Activated CD4-positive, alpha-beta memory T cell treated with anti-CD3 and anti-CD28 coated beads for 36 hours (primary cell): ENCODE data around the gene UBASH3A. TPM values are rescaled to one million over a fixed set of nuclear protein-coding genes. Genes with fewer than 3 reads are reported as not detected.

Source experiments
- CTCF ChIA-PET: fragments of 350-600 bp; sonication (Branson Sonifier 250); formaldehyde crosslinking; loops from one replicate; lab custom pipeline; 2021; ENCODE audit warnings: antibody characterized with exemption, inconsistent platforms; lab: Charles Lee
- POLR2A ChIA-PET: fragments of 350-600 bp; sonication (Branson Sonifier 250); formaldehyde crosslinking; loops from one replicate; lab custom pipeline; 2021; ENCODE audit warnings: antibody characterized with exemption; lab: Charles Lee
- DNase-seq: peaks from one replicate; pipeline ENCODE4 v3.0.0-alpha.2; 2020
- H3K27ac Mint-ChIP-seq: one replicate; pipeline ENCODE4 v1.8.0; 2021; ENCODE audit warnings: mixed read lengths
- H3K27me3 Mint-ChIP-seq: one replicate; pipeline ENCODE4 v1.8.0; 2021; ENCODE audit warnings: mixed read lengths
- H3K36me3 Mint-ChIP-seq: one replicate; pipeline ENCODE4 v1.8.0; 2021; ENCODE audit warnings: mixed read lengths
- H3K4me1 Mint-ChIP-seq: one replicate; pipeline ENCODE4 v1.8.0; 2021; ENCODE audit warnings: low read depth, mixed read lengths
- H3K4me3 Mint-ChIP-seq: one replicate; pipeline ENCODE4 v1.8.0; 2021; ENCODE audit warnings: mild to moderate bottlenecking, mixed read lengths
- H3K9me3 Mint-ChIP-seq: one replicate; pipeline ENCODE4 v1.8.0; 2021; ENCODE audit warnings: mixed read lengths
- intact Hi-C: fragments of 100-400 bp; cut with micrococcal nuclease; formaldehyde crosslinking; loops from one replicate; pipeline ENCODE4 v1.15.1; 2023
- total RNA-seq, 2 experiments: library from RNA; stranded (reverse); gene quantifications; one replicate each; pipeline ENCODE4 v1.2.3, GENCODE V29; 2021

UBASH3A gene
- total RNA-seq, 2 experiments from 2014 or later: 27.2 to 29.4 TPM

DNA sequence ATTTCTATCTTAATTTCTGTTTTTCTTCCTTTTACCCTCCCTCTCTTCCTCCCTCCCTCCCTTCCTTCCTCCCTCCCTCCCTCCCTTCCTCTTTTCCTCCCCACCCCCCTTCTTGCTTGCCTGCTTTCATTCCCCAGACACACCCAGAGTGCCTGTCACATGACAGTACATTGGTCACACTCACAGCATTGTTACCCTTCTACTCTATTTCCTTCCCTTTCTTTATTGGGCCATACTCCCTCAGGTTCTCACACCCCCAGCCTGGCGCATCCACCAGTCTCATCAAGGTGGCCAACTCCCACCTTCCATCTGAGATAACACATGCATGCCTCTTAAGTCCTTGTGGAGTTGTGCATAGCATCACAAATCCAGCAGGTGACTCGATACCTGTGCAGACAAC lies 18.7 kb upstream of the UBASH3A start:
- Mint-ChIP-seq H3K4me1 (peaks cover 26% of the 10 kb centered on the region), H3K4me3 (no peak overlapping the region), H3K27me3 (no peaks in the 10 kb centered on the region), H3K27ac (no peak overlapping the region), H3K9me3 (peaks cover 14% of the 10 kb centered on the region), H3K36me3 (peaks cover 67% of the 10 kb centered on the region)
- CTCF ChIA-PET: no interaction called here
- intact Hi-C loops: loop anchor here (5.0 to 10.0 kb wide), 2 partner anchors 80 to 238 kb away; no protein-coding TSS in a partner anchor
- POLR2A ChIA-PET: no interaction called here
- no peak for DNase-seq

DNA sequence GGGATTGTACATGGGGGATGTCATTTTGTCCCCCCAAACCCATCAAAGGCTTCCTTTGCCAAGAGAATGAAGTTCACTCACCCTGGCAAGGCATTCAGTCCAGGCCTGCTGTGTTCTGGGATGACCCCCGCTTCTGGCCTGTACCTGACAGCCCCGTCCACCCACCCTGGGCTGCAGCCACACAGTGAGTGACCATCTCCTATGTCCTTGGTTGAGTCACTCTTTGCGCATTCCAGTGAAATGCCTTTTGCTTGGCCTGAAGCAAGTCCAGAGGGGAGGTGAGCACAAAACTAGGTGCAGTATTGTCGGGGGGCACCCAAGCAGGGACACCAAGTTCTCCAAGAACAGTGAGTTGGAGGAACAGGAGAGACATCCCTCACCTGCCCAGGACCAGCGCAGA lies 18.1 kb upstream of the UBASH3A start:
- Mint-ChIP-seq H3K4me3 (no peak overlapping the region), H3K4me1 (peaks cover 29% of the 10 kb centered on the region), H3K9me3 (peaks cover 14% of the 10 kb centered on the region), H3K27ac (no peak overlapping the region), H3K36me3 (peaks cover 67% of the 10 kb centered on the region), H3K27me3 (no peaks in the 10 kb centered on the region)
- ChIA-PET CTCF (interaction anchor here (1.0 kb wide), 1 partner anchor 18 kb away, joined by 3 read pairs; the partner anchor contains the start of gene UBASH3A), POLR2A (no interaction called here)
- intact Hi-C loops: loop anchor here (10.0 kb wide), 1 partner anchor 81 kb away; no protein-coding TSS in a partner anchor
- no peak for DNase-seq

DNA sequence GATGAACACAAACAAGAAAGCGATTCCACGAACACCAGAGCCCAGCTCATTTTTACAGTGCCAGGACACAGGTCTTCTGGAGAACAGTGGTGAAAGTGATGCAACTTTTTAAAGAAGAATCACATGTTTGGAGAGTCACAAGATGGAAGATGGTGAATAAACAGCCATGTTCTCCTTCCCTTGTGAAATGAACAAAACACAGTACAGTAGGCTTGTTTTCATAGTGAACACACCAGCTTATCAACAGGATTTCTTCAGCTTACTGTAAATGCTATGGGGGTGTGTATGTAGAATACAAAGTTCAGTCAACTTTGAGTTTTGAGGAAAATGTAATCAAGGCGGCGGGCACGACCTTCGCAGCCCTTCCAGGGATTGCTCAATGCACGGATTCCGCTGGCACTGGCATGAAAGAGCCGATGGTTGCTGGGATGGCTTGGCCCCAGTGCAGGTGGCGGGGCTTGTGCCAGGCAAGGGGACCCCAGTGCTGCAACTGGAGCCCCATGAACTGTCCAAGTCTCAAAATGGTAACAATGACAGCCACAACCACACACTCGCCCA lies 17.6 kb upstream of the UBASH3A start:
- Mint-ChIP-seq H3K27ac (no peak overlapping the region), H3K9me3 (peaks cover 14% of the 10 kb centered on the region), H3K4me1 (peaks cover 29% of the 10 kb centered on the region), H3K36me3 (peaks cover 70% of the 10 kb centered on the region), H3K27me3 (no peaks in the 10 kb centered on the region), H3K4me3 (no peak overlapping the region)
- ChIA-PET CTCF (interaction anchor here (1.0 kb wide), 1 partner anchor 18 kb away, joined by 3 read pairs; the partner anchor contains the start of gene UBASH3A), POLR2A (no interaction called here)
- no peak for DNase-seq
- intact Hi-C loops: loop anchor here (10.0 kb wide), 1 partner anchor 81 kb away; no protein-coding TSS in a partner anchor

DNA sequence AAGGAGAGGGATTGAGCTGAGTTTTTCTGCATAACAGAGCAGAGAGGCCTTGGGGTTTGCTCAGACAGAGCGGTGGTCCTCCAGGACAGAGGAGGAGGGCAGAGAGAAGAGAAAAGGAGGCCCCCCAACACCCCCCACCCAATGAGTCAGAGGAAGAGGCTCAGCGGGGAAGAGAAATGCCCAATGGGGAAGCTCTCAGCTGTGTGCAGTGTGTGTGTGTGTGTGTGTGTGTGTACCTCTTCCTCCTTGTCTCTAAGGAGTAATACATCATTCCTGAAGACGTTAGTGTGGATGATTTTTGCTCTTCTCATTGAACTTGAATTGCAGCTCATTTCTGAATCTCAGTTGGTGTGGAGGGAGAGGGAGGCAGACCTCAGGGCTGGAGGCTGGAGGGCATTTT lies 16.5 kb upstream of the UBASH3A start:
- CTCF ChIA-PET: interaction anchor here (1.3 kb wide), 1 partner anchor 63 kb away, joined by 4 read pairs; no protein-coding TSS in a partner anchor
- Mint-ChIP-seq H3K36me3 (peaks cover 68% of the 10 kb centered on the region), H3K27ac (no peak overlapping the region)

DNA sequence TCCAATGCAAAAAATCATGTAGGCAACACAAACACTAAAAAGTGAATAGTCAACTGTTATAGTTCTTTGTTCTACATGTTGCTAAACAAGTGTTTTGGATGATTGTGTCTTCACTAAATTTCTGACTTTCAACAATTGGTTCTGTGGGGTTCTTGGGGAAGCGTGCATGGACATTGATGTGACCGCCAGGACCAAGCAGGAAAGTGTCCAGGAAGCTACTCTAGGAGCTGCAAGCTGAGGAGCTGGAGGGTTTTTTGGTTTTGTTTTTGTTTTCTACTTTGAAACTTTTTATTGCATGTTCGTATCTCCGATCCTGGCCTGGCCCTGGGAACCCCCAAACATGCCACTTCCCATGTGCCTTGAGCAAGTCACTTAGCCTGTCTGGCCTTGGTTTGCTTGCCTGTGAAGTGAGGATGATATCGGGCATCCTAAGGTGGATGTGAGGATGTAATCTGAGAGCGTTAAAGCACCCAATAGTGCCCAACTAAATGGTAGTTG lies 15.8 kb upstream of the UBASH3A start:
- DNase-seq: no peak
- intact Hi-C loops: loop anchor here (10.0 kb wide), 1 partner anchor 83 kb away; no protein-coding TSS in a partner anchor
- Mint-ChIP-seq H3K36me3 (peaks cover 66% of the 10 kb centered on the region), H3K9me3 (no peaks in the 10 kb centered on the region), H3K27me3 (no peaks in the 10 kb centered on the region), H3K4me3 (no peak overlapping the region), H3K27ac (no peak overlapping the region), H3K4me1 (peaks cover 38% of the 10 kb centered on the region)
- CTCF ChIA-PET: interaction anchor here (1.3 kb wide), 1 partner anchor 62 kb away, joined by 4 read pairs; no protein-coding TSS in a partner anchor
- POLR2A ChIA-PET: interaction anchor here (0.7 kb wide), 1 partner anchor 14 kb away, joined by 3 read pairs; no protein-coding TSS in a partner anchor

More for the DNA sequence above, 16.5 kb upstream of the UBASH3A start:
- H3K4me3 Mint-ChIP-seq: no peak overlapping the region
- peaks cover 31% of the 10 kb centered on the region for H3K4me1 Mint-ChIP-seq
- no peak for DNase-seq
- intact Hi-C loops: loop anchor here (10.0 kb wide), 1 partner anchor 82 kb away; no protein-coding TSS in a partner anchor
- no peaks in the 10 kb centered on the region for H3K27me3 Mint-ChIP-seq
- peaks cover 6% of the 10 kb centered on the region for H3K9me3 Mint-ChIP-seq
- POLR2A ChIA-PET: no interaction called here

DNA sequence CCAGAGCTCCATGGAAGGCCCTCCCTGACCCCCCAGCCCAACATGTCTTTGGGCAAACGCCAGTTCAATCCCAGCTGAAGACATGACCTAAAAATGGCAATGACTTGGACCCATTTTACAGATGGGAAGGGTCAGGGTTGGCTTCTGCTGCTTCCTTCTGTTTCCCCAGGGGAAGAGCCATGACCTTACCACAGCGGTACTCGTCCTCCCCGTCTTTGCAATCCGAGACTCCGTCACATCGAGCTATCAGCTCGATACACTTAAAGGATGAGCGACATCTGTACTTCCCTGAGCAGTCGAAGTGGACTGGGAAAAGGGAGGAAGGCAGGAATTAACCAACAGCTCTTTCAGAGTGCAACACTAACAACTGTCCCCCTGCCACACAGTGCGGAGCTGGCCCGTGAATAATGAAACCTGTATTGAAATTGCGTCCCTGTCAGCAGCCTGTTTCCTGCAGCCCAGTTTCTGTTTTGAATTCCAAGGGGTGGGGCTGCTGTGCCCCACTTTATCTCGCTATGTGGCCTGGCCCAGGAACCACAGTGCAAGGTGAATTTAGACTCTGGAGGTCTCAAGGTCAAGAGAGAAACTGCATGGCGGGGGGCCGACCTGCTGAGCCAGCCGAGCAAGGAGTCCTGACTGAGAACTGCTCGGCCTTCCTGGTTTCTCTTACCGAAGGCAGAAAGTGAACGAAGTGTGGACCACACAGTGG lies 14.8 kb upstream of the UBASH3A start:
- Mint-ChIP-seq H3K4me1 (peaks cover 45% of the 10 kb centered on the region), H3K4me3 (no peak overlapping the region), H3K36me3 (peaks cover 64% of the 10 kb centered on the region), H3K27me3 (no peaks in the 10 kb centered on the region), H3K9me3 (no peaks in the 10 kb centered on the region), H3K27ac (no peak overlapping the region)
- peak; percentile 31 for DNase-seq
- ChIA-PET POLR2A (interaction anchor here (0.7 kb wide), 1 partner anchor 13 kb away, joined by 3 read pairs; no protein-coding TSS in a partner anchor), CTCF (interaction anchor here (0.6 to 1.0 kb wide), 2 partner anchors 15 to 61 kb away, joined by 3 read pairs; partner anchors contain the start of gene UBASH3A)
- intact Hi-C loops: loop anchor here (10.0 kb wide), 1 partner anchor 84 kb away; no protein-coding TSS in a partner anchor

DNA sequence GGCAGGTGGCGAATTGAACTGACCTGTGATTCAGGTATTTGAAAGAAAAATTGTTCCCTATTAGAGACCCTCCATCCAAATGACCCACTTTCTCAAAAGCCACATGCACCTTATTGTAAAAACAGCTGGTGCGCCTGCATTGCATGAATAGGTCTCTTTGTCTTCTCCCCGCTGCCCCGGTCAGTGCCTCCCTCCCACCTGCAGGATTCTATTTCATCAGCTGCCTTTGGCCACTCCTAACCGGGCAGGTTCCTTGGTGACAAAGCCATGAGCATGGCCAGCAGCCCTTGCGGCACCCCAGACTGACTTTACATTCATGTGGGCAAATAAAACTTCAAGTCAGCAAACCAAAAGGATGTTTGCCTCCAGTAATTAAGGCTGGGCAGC lies 14.3 kb upstream of the UBASH3A start:
- POLR2A ChIA-PET: no interaction called here
- DNase-seq: no peak
- Mint-ChIP-seq H3K27ac (no peak overlapping the region), H3K9me3 (no peaks in the 10 kb centered on the region), H3K4me1 (peaks cover 46% of the 10 kb centered on the region), H3K27me3 (no peaks in the 10 kb centered on the region), H3K4me3 (peak overlapping the region; percentile 34), H3K36me3 (peaks cover 59% of the 10 kb centered on the region)
- intact Hi-C loops: loop anchor here (10.0 kb wide), 1 partner anchor 85 kb away; no protein-coding TSS in a partner anchor
- CTCF ChIA-PET: interaction anchor here (0.6 to 1.0 kb wide), 2 partner anchors 15 to 61 kb away, joined by 3 read pairs; partner anchors contain the start of gene UBASH3A

DNA sequence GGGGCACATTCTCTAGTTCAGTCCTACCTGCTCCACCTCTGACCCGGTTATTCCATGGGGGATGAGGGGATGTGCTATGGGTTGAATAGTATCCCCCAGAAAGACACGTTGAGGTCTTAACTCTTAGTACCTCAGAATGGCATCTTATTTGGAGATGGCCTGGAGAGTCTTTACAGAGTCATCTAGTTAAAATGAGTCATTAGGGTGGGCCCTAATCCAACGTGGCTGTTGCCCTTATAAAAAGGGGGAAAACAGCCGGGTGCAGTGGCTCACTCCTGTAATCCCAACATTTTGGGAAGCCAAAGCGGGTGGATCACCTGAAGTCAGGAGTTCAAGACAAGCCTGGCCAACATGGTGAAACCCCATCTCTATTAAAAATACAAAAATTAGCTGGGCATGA lies 13.5 kb upstream of the UBASH3A start:
- CTCF ChIA-PET: interaction anchor here (4.0 kb wide), 1 partner anchor 9 kb away, joined by 33 read pairs; no protein-coding TSS in a partner anchor
- Mint-ChIP-seq H3K27me3 (no peaks in the 10 kb centered on the region), H3K27ac (no peak overlapping the region), H3K9me3 (no peaks in the 10 kb centered on the region), H3K4me3 (no peak overlapping the region), H3K36me3 (peaks cover 61% of the 10 kb centered on the region), H3K4me1 (peaks cover 48% of the 10 kb centered on the region)
- intact Hi-C loops: no loop called here
- no peak for DNase-seq
- POLR2A ChIA-PET: interaction anchor here (0.6 kb wide), 1 partner anchor 16 kb away, joined by 3 read pairs; no protein-coding TSS in a partner anchor

DNA sequence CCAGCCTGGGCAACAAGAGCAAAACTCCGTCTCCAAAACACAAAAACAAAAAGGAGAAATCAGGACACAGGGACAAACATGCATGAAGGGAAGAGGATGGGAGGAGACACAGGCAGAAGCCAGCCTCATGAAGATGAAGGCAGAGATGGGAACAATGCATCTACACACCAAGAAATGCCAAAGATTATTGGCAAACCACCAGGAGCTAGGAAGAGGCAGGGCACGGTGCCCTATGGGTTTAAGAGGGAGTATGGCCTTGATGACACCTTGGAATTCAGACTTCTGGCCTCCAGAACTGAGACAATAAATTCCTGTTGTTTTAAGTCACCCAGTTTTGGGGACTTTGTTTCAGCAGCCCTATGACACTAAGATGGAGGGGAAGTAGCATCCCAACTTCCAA lies 13.0 kb upstream of the UBASH3A start:
- Mint-ChIP-seq H3K9me3 (no peaks in the 10 kb centered on the region), H3K4me1 (peaks cover 48% of the 10 kb centered on the region), H3K27me3 (no peaks in the 10 kb centered on the region), H3K27ac (no peak overlapping the region), H3K36me3 (peaks cover 59% of the 10 kb centered on the region), H3K4me3 (no peak overlapping the region)
- ChIA-PET CTCF (interaction anchor here (4.0 kb wide), 1 partner anchor 10 kb away, joined by 33 read pairs; no protein-coding TSS in a partner anchor), POLR2A (interaction anchor here (0.6 kb wide), 1 partner anchor 16 kb away, joined by 3 read pairs; no protein-coding TSS in a partner anchor)
- DNase-seq: no peak
- intact Hi-C loops: no loop called here

DNA sequence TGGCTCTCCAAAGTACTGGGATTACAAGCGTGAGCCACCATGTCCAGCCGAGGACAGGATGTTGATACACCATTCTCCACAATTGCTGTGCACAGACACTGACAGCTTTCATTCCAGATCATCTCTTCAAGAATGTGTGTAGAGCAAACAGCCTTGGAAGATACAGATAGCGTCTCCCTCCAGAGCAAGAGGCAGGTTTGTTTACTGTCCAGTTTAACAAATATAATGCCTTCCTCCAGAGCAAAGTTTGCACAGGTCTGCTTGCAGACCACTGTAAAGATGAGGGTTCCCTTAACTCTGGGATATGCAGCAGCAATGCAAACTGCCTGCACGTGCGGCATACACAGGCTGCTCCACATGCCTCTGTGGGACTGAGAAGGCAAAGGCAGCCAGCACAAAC lies 12.4 kb upstream of the UBASH3A start:
- intact Hi-C loops: no loop called here
- H3K36me3 Mint-ChIP-seq: peaks cover 54% of the 10 kb centered on the region
- CTCF ChIA-PET: interaction anchor here (2.3 to 4.0 kb wide), 2 partner anchors 10 to 13 kb away, joined by 11 to 33 read pairs; partner anchors contain the start of gene UBASH3A
- H3K4me1 Mint-ChIP-seq: peaks cover 49% of the 10 kb centered on the region
- no peaks in the 10 kb centered on the region for H3K27me3 Mint-ChIP-seq
- no peaks in the 10 kb centered on the region for H3K9me3 Mint-ChIP-seq
- DNase-seq: no peak
- POLR2A ChIA-PET: no interaction called here
- H3K27ac Mint-ChIP-seq: no peak overlapping the region
- no peak overlapping the region for H3K4me3 Mint-ChIP-seq

DNA sequence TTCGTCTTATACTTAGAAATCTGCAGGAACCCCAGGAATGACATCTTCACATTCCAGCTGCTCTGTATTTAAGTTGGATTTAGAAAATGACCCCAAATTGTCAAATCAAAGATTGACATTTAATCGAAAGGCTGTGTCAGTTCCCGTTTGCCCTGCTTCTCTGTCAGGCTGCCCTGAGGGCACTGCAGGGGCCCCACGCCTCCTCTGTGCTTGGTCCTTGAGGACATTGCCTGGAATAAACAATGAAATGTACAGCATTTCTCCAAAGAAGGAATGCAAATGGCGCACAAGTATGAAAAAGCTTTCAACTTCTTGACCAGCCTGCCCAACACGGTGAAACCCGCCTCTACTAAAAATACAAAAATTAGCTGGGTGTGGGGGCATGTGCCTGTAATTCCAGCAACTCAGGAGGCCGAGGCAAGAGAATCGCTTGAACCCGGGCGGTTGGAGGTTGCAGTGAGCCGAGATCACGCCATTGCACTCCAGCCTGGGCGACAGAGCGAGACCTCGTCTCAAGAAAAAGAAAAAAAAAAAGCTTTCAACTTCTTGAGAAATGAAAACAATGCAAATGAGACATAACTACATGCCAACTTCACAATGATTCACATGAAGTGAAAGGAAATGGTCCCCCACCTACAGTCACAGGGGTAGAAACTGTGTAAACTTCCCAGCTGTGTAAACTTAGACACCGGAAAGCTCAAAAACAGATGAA lies 10.8 kb upstream of the UBASH3A start:
- Mint-ChIP-seq H3K4me3 (peak overlapping the region; percentile 64), H3K4me1 (peaks cover 52% of the 10 kb centered on the region), H3K36me3 (peaks cover 47% of the 10 kb centered on the region), H3K9me3 (no peaks in the 10 kb centered on the region), H3K27me3 (no peaks in the 10 kb centered on the region), H3K27ac (peak overlapping the region; percentile 84)
- CTCF ChIA-PET: interaction anchor here (0.7 to 4.0 kb wide), 12 partner anchors 9 to 78 kb away, joined by 3 to 33 read pairs (median 4); partner anchors contain the start of gene UBASH3A
- POLR2A ChIA-PET: interaction anchor here (0.7 to 2.7 kb wide), 13 partner anchors 11 to 156 kb away, joined by 3 to 36 read pairs (median 5); partner anchors contain the start of gene UBASH3A
- intact Hi-C loops: loop anchor here (1.0 to 2.0 kb wide), 4 partner anchors 8 to 32 kb away; no protein-coding TSS in a partner anchor
- peak; percentile 45 for DNase-seq
